ENCODE measurements around the gene ITGA8. TPM values are rescaled to one million over a fixed set of nuclear protein-coding genes. Genes with fewer than 3 reads are reported as not detected.
"Not testable (repeated sequence)": the region's sequence is repeated elsewhere in the genome, so short reads cannot be mapped to it uniquely, and the experiment has no call there.

The ITGA8 gene
- total RNA-seq (10 to 100 TPM in 7 of 9 donors, 1 to 10 TPM in 2; 4.7 to 46.0 (median 25.9) TPM), polyA plus RNA-seq (10 to 100 TPM in 1 of 3 donors, 1 to 10 TPM in 2; 5.6 to 20.6 (median 8.8) TPM)
- long read RNA-seq, donor 1, full-length matches to known transcripts = 1 of 1 reads
- long read RNA-seq, donor 1, partial matches to known transcripts = 0 of 1 reads
- long read RNA-seq, donor 1, other reads (novel, unspliced or antisense) = 0 of 1 reads
- long read RNA-seq, donor 2, full-length matches to known transcripts = 1 of 1 reads
- long read RNA-seq, donor 2, partial matches to known transcripts = 0 of 1 reads
- long read RNA-seq, donor 2, other reads (novel, unspliced or antisense) = 0 of 1 reads
- long read RNA-seq, donor 3, full-length matches to known transcripts = 1 of 1 reads
- long read RNA-seq, donor 3, partial matches to known transcripts = 0 of 1 reads
- long read RNA-seq, donor 3, other reads (novel, unspliced or antisense) = 0 of 1 reads
- long read RNA-seq, donor 4, partial matches to known transcripts = 0 of 3 reads
- long read RNA-seq, donor 4, other reads (novel, unspliced or antisense) = 3 of 3 reads
- long read RNA-seq, donor 5, full-length matches to known transcripts = 10 of 16 reads
- long read RNA-seq, donor 5, partial matches to known transcripts = 1 of 16 reads
- long read RNA-seq, donor 5, other reads (novel, unspliced or antisense) = 5 of 16 reads
- long read RNA-seq, donor 6, full-length matches to known transcripts = 2 of 4 reads
- long read RNA-seq, donor 6, partial matches to known transcripts = 1 of 4 reads
- long read RNA-seq, donor 6, other reads (novel, unspliced or antisense) = 1 of 4 reads
- long read RNA-seq, donor 7, full-length matches to known transcripts = 1 of 1 reads
- long read RNA-seq, donor 7, partial matches to known transcripts = 0 of 1 reads
- long read RNA-seq, donor 7, other reads (novel, unspliced or antisense) = 0 of 1 reads
- long read RNA-seq, donor 8, full-length matches to known transcripts = 4 of 4 reads
- long read RNA-seq, donor 8, partial matches to known transcripts = 0 of 4 reads
- long read RNA-seq, donor 8, other reads (novel, unspliced or antisense) = 0 of 4 reads
- long read RNA-seq, donor 9, full-length matches to known transcripts = 2 of 7 reads
- long read RNA-seq, donor 9, partial matches to known transcripts = 5 of 7 reads
- long read RNA-seq, donor 9, other reads (novel, unspliced or antisense) = 0 of 7 reads
- long read RNA-seq, donor 10 = 0 reads

- Histone ChIP-seq H3K4me1 (replicated peaks in 1 of 2) (peaks cover 0 to 4% of the 10 kb centered on the region in 2 donors), H3K36me3 (replicated peaks in 1 of 2) (no peaks in the 10 kb centered on the region), H3K4me3 (peak within 1 kb of the TSS in 2 of 4 donors; percentile 37 to 58), H3K27me3 (peaks cover 11% of the 10 kb centered on the region), H3K27ac (peak within 1 kb of the TSS in 3 of 5 donors; percentile 10 to 75 (median 57)), H3K9me3 (replicated peaks in 1 of 3) (no peaks in the 10 kb centered on the region)
- 13 to 45% (median 27%) methylated on average over 10 to 33 of the region's 33 CpGs for WGBS, 4 donors
- intact Hi-C loops (cut with DNase I) = loop anchor here (5.0 to 10.0 kb wide), 3 partner anchors 105 to 288 kb away; no protein-coding TSS in a partner anchor
- peak; percentile 6 to 50 (median 38) for TF ChIP-seq CTCF (IDR thresholded peaks at IDR 0.05)
- TF ChIP-seq POLR2A (IDR thresholded peaks at IDR 0.05) = no peak
- peak in 5 of 7 donors; percentile 27 to 63 (median 37) for DNase-seq
Observed at GRCh38 chr10:15719899-15720634, at the start of gene ITGA8. TSS of gene ITGA8 (minus strand) at chr10:15719922. CDS start at chr10:15719771, 151 bp downstream.

GRCh38 chr10:15764892-15765454 lies 45.3 kb upstream of the ITGA8 start:
- Histone ChIP-seq H3K9me3 (replicated peaks in 1 of 3) (no peaks in the 10 kb centered on the region), H3K27me3 (no peaks in the 10 kb centered on the region), H3K4me1 (replicated peaks in 1 of 2) (no peaks in the 10 kb centered on the region), H3K4me3 (no peak overlapping the region), H3K27ac (no peak overlapping the region), H3K36me3 (replicated peaks in 1 of 2) (no peaks in the 10 kb centered on the region)
- TF ChIP-seq POLR2A (IDR thresholded peaks at IDR 0.05) = no peak
- TF ChIP-seq CTCF (IDR thresholded peaks at IDR 0.05) = no peak
- DNase-seq = no peak
- intact Hi-C loops (cut with DNase I) = no loop called here
- WGBS, 4 donors = 86 to 94% (median 91%) methylated on average over 2 of the region's 2 CpGs

- intact Hi-C loops (cut with DNase I) = no loop called here
- no peaks in the 10 kb centered on the region for H3K4me1 ChIP-seq (replicated peaks in 1 of 2)
- H3K36me3 ChIP-seq (replicated peaks in 1 of 2) = no peaks in the 10 kb centered on the region
- no peak for DNase-seq
- WGBS, 4 donors = 69 to 90% (median 86%) methylated on average over 8 of the region's 8 CpGs
- no peaks in the 10 kb centered on the region for H3K27me3 ChIP-seq
- TF ChIP-seq POLR2A (IDR thresholded peaks at IDR 0.05) (no peak), CTCF (IDR thresholded peaks at IDR 0.05) (no peak)
- no peak overlapping the region for H3K27ac ChIP-seq
- no peaks in the 10 kb centered on the region for H3K9me3 ChIP-seq (replicated peaks in 1 of 3)
- no peak overlapping the region for H3K4me3 ChIP-seq
Observed at GRCh38 chr10:15763006-15763405, 43.3 kb upstream of the ITGA8 start.

GRCh38 chr10:15762239-15762638 lies 42.5 kb upstream of the ITGA8 start:
- WGBS, 4 donors = 81 to 95% (median 92%) methylated on average over 6 of the region's 6 CpGs

GRCh38 chr10:15761224-15761623 lies 41.5 kb upstream of the ITGA8 start:
- H3K36me3 ChIP-seq (replicated peaks in 1 of 2); H3K9me3 ChIP-seq (replicated peaks in 1 of 3); intact Hi-C loops (cut with DNase I); H3K27me3 ChIP-seq; H3K4me1 ChIP-seq (replicated peaks in 1 of 2); DNase-seq; H3K27ac ChIP-seq; H3K4me3 ChIP-seq: not testable (repeated sequence)
- WGBS, 4 donors = 87 to 97% (median 95%) methylated on average over 2 to 4 of the region's 4 CpGs

More at GRCh38 chr10:15762239-15762638, 42.5 kb upstream of the ITGA8 start:
- H3K27ac ChIP-seq; H3K9me3 ChIP-seq (replicated peaks in 1 of 3); H3K27me3 ChIP-seq; DNase-seq; H3K4me1 ChIP-seq (replicated peaks in 1 of 2); intact Hi-C loops (cut with DNase I); H3K4me3 ChIP-seq; H3K36me3 ChIP-seq (replicated peaks in 1 of 2): not testable (repeated sequence)
